Activated CD8-positive, alpha-beta memory T cell treated with anti-CD3 and anti-CD28 coated beads for 36 hours (primary cell): ENCODE data around the gene ARHGAP26. TPM values are rescaled to one million over a fixed set of nuclear protein-coding genes. Genes with fewer than 3 reads are reported as not detected.

ENCODE experiments used
- CTCF ChIA-PET: fragments of 350-600 bp; sonication (Branson Sonifier 250); formaldehyde crosslinking; loops from one replicate; lab custom pipeline; 2021; ENCODE audit warnings: antibody characterized with exemption; lab: Charles Lee
- POLR2A ChIA-PET: fragments of 350-600 bp; sonication (Branson Sonifier 250); formaldehyde crosslinking; loops from one replicate; lab custom pipeline; 2021; ENCODE audit warnings: antibody characterized with exemption; lab: Charles Lee
- total RNA-seq, 2 experiments: library from RNA; stranded (reverse); gene quantifications; one replicate each; pipeline ENCODE4 v1.2.3, GENCODE V29; 2021

Gene ARHGAP26
- total RNA-seq, 2 experiments from 2014 or later, result 15.6 to 15.7 TPM

DNA sequence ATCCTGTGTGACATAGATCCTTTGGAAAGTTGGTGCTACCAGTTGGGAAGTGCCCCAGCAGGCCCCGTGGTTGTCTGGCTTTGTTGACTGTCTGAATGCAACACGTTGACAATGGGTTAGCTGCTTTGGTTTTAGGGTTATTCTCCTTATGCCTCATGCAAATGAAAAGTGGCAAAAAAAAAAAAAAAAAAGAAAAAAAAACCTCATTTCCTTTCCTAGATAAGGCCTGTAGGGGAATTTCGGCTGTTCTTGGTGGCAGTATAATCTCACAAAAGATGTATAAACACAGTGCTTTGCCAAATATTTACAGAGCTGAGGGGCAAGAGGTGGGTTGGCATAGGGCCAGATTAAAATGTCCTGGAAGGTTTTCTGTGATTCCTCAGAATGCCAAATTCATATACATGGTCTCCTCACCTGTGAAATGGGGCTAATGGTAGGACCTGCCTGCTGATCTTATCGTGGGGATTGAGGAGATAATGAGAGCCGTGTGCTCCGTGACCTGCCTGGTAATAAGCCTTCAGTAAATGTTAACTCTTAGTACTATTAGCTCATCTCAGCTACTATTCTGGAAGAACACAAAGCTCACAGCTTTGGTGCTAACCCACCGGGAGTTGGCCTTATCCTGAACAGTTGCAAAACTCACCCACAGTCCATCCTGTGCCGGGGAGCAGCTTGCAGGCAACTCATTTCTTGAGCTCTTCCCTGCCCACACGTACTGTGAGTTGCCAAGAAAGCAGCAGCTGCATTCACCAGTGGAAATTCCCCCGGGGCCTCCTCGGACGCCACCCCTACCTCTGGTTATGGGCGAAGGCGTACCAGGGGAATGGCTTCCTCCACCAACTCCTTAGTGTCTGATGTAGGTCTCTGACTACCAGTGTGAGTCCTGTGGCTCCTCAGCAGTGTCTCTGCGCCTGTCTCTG is 413.0 kb downstream of the ARHGAP26 start:
- ChIA-PET POLR2A (interaction anchor here (0.8 kb wide), 1 partner anchor 221 kb away, joined by 5 read pairs; the partner anchor contains the start of gene NR3C1), CTCF (interaction anchor here (0.7 to 1.5 kb wide), 2 partner anchors 110 to 221 kb away, joined by 4 to 5 read pairs; partner anchors contain the start of gene NR3C1)

DNA sequence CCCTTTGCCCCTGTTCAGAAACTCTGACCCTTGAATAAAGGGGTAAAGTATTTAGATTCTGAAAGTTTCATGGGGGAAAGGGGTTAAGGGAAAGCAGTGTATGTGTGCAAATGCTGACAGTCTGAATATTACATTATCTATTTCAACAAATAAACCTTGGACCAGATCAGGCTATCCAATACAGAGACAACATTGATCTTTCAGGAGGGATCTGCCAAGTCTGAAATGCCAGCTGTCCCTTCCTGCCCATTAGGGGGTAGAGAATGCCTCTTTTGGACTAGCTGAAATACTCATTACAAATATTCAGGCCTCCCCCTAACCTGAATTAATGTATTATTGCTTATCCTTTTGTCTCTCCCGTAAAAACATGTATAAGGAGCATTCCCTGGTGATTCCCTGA is 413.8 kb downstream of the ARHGAP26 start:
- CTCF ChIA-PET, result interaction anchor here (1.5 to 1.8 kb wide), 2 partner anchors 26 to 220 kb away, joined by 4 read pairs; partner anchors contain the start of gene NR3C1
- POLR2A ChIA-PET, result no interaction called here

DNA sequence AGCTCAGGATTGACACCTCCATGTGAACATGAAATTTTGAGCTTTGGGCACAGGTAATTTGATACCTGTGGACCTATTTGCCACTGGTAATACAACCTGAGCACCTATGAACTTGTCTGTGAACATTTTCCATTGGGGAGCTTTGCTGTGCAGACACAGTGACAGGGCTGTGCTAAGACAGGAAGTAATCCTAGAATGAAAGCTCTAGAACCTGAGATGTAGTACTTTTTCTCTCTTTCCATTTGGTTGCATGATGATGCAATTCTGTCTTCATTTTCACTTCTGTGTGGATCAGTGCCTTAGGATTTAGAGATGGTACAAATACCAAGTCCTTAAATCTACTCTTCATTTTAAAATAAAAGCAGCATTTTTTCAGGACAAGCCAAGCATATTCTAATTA is 416.4 kb downstream of the ARHGAP26 start:
- ChIA-PET CTCF (no interaction called here), POLR2A (no interaction called here)

DNA sequence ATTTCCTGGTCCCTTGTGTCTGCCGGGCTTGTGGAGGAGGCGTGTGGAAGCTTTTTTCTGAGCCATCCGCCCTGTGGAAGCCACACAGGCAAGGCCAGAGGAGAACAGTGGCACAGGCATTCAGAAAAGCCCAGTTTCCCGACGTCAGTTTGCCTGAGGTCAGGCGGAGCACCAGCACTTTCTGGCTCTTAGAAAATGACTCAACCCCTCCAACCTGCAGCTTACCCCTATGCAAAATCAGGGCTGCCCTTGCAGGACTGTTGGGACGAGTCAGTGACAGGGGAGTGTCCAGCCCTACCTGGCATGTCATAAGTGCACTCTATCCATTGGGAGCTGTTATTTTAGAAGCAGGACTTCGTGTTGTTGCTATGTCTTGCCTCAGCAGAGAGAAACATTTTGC is 417.3 kb downstream of the ARHGAP26 start:
- ChIA-PET POLR2A (no interaction called here), CTCF (interaction anchor here (1.2 to 1.4 kb wide), 2 partner anchors 15 to 179 kb away, joined by 3 read pairs; no protein-coding TSS in a partner anchor)

DNA sequence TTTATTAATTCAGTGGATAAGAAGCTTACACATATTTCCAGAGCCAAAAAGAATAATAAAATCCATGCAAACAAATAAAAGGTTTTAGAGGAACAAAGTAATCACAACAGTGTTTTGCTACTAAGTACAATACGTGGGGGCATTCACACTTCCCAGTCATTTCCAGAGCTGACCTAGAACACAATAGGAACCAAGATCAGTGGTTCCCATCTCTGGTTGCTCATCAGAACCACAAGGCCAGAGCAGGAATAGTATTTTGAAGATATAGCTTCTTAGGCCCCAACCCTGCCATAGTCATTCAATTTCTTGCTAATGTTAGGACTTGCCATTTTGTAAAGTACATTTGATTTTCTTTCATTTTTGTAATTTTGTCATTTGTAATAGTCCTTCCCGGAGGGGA is 417.9 kb downstream of the ARHGAP26 start:
- CTCF ChIA-PET, result interaction anchor here (1.2 to 1.4 kb wide), 2 partner anchors 14 to 179 kb away, joined by 3 read pairs; no protein-coding TSS in a partner anchor
- POLR2A ChIA-PET, result no interaction called here

DNA sequence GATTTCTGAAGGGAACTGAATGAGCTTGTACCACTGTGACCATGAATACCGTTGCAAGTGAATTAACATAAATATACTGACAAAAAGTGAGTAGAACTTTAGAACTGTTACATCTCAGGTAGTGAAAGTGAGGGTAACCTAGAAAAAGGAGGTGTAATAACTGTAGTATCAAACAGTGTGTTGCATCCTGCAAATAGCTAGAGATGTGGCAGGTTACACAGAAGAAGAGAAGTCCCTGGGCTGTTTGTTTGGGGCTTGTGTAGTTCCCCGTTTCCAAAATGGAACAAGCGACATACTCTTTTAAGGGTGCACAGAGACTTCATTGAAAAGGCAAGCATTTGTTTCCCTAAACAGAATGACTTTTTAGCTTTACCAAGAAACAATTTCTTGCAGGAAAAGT is 418.5 kb downstream of the ARHGAP26 start:
- ChIA-PET CTCF (interaction anchor here (1.4 kb wide), 1 partner anchor 180 kb away, joined by 3 read pairs; no protein-coding TSS in a partner anchor), POLR2A (no interaction called here)

DNA sequence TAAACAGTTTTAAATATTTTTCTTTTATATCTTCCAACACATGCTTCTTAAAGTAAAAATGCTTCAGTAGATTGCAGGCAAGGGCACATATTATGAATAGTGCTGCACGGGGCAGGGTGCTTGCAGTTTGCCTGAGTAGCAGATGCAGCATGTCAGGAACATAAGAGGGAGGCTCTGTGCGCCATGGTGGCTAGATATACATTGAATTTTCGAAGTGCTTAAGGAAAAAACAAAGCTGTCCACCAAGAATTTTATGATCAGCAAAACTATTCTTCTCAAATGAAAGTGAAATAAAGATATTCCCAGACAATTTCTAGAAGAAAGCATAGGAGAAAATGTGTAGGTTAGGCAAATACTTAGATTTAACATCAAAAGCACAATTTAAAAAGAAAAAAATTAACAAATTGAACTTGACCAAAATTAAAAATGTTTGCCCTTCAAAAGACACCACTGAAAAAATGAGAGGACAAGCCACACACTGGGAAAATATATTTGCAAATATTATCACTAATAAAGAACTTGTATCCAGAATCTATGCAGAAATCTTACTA is 420.2 kb downstream of the ARHGAP26 start:
- ChIA-PET POLR2A (no interaction called here), CTCF (no interaction called here)

DNA sequence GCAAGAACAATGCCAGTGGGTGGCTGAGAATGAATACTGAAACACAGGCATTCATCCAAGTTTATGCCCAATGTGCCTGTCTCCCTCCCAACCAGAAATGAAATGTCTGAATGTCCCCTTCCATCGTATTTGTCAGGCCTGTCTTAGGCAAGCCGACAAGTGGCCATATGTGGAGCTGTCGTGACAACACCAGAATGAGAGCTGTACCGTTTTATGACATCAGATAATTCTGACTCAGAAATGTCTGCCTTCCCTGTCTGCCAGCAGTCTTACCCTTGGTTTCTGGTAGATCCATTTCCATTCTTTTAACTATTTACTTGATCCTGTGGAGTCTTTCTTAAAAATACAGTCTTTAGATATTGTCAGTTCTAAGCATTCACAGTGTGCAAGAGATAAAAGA is 421.5 kb downstream of the ARHGAP26 start:
- ChIA-PET CTCF (interaction anchor here (0.6 kb wide), 1 partner anchor 122 kb away, joined by 4 read pairs; no protein-coding TSS in a partner anchor), POLR2A (no interaction called here)

DNA sequence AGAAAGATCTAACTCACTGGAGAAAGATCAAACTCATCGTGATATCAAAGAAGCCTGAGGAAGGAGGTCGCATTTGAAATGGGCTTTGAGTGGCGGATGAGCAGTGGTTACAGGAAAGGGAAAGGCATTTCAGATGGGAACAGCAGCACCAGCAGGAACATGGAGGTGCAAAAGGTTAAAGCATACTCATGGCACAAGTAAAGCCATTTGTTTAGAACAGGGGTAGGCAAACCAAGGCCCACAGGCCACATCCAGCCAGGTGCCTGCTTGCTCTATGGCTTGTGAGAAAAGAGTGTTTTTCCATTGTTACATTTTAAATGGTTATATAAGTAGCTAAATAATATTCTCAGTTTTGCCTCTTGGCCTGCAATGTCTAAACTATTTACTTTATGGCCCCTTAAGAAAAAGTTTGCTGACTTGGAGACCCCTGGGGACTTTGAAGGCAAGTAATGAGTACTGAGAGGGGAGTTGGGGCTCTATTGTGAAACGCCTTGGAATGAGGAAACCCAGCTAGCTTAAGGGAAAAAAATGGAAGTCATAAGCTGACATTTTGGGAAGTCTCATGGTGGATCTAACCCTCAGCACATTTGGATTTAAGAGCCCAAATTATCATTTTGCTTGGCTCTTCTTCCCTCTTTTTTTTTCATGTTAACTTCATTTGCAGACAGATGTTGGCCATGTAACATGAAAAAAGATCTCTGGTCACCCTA is 422.2 kb downstream of the ARHGAP26 start:
- CTCF ChIA-PET, result interaction anchor here (0.6 to 0.7 kb wide), 2 partner anchors 85 to 122 kb away, joined by 4 to 5 read pairs; no protein-coding TSS in a partner anchor
- POLR2A ChIA-PET, result no interaction called here

DNA sequence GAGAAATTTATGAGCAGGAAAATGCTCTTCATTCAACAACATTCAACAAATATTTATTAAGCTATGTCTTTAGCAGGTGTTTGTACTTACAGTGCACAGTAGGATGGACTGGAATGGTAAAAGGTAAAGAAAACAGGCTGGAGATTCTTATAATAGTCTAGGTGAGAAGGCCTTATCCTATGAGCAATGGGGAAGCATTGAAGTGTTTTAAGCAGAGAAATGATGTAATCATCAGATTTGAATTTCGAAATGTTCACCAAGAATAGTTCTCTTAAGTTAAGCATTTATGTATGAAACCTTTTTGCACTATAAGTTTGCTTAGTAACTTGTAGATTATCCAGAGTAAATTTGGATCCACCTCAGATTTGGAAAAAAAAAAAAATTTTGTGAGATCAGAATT is 424.0 kb downstream of the ARHGAP26 start:
- ChIA-PET POLR2A (no interaction called here), CTCF (no interaction called here)

DNA sequence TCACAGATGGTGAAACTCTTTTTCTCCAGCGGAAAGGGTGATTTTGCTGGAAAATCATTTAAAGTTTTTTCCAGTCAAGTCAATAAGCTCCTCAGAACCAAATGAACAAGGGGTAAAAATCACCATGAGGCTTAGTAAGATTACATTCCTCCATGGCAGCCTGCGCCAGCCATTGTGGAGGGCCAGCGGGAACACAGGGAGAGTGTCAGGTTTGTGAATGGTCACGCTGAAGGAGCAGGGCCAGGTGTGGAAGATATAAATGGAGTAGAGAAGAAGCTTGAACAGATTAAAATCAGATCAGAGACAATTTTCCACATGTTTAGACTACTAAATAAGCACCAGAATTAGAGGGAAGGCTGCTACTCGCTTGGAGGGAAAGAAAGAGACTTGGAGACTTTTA is 424.5 kb downstream of the ARHGAP26 start:
- CTCF ChIA-PET, result no interaction called here
- POLR2A ChIA-PET, result no interaction called here

DNA sequence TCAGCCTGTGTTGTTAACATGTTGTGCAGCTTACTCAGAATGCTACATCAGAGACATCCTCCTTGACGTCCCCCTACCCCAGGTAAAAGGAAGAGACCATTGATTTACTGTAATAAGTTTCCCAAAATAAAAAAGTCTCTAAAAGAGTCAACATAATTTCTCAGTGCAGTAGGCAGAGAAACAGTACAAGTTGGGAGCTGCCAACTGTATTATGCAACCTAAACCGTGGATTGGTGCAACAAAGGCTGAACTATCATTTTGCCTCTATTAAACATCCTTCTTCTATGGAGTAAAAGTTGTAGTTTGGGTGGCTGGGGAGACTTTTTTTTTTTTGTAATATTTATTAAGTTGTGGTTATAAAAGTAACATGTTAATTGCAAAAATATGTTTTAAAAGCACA is 425.3 kb downstream of the ARHGAP26 start:
- CTCF ChIA-PET, result no interaction called here
- POLR2A ChIA-PET, result no interaction called here

DNA sequence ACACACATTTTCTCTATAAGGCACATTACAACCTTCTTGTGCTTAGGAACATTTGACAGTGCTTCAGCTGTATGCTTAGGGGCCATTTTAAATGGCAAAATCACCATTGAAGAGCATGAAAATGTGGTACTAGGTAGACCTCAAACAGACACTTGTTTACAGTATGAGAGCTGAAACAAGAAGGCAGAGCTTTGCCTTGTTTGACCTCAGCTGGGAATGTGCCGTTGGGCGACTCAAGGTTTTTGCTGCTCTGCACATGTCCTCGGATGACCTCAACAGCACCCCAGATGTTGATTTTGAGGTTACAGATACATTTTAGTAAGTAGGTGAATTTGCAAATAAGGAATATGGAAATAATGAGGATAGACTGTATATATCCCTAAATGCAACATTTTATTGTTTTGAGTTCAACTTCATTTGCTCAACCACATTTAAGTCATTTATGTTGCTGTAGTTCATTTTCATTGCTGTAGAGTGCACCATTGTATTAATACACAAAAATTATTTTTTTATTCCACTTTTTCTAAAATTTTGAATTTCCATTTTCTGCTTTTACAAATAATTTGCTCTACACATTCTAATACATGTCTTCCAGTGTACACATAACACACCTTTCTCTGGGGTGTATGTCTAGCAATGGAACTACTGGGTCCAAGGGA is 426.6 kb downstream of the ARHGAP26 start:
- POLR2A ChIA-PET, result no interaction called here
- CTCF ChIA-PET, result no interaction called here

DNA sequence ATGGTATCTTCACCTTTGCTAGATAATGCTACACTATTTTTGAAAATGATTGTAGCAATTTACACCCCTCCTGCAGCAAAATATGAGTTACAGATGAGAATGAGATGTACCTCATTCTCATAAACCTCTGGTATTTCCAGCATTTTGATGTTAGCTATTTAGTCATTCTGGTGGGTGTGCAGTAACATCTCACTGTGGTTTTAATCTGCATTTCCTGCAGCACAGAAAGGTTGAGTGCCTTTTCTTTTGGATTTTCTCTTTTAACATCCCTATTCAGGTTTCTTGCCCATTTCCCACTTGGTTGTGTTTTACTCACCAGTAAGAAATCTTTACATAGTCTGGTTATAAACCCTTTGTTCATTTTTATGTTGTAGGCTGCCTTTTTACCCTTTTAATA is 427.1 kb downstream of the ARHGAP26 start:
- ChIA-PET POLR2A (no interaction called here), CTCF (no interaction called here)

DNA sequence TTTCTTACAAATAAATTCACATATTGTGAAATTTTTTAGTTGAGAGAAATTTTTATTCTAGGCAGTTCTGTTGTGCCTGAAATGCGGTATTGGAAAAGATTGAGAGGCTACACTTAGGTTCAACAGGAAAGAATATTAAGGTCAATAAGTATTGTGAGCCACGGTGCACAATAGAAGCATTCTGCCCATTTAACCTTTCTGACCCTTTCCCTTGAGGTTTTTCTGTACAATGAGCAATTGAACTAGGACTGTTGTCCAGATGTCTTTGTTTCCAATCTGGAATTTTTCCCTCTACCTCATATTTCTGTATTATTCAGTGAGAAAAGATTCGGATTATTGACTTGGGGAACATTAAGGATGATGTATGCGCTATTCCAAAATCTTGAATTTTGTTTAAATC is 428.2 kb downstream of the ARHGAP26 start:
- ChIA-PET CTCF (no interaction called here), POLR2A (no interaction called here)

DNA sequence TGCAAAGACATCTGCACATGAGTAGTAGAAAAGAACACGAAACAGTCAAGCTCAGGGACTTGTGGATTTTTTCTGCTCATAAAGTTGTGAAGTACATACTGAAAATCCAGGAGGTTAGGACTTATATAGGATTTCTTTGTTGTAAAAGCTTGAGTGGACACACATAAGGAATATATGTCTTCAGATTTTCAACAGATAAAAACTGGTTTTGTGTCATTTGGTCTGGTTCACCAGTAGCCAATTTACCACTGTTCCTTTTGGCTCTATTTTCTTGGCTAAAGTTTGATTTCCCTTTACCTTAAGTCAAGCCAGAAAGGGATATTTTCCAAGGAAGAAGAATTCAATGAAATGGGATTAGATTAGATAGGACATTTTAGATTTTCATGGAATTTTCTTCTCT is 429.0 kb downstream of the ARHGAP26 start:
- ChIA-PET CTCF (no interaction called here), POLR2A (no interaction called here)

DNA sequence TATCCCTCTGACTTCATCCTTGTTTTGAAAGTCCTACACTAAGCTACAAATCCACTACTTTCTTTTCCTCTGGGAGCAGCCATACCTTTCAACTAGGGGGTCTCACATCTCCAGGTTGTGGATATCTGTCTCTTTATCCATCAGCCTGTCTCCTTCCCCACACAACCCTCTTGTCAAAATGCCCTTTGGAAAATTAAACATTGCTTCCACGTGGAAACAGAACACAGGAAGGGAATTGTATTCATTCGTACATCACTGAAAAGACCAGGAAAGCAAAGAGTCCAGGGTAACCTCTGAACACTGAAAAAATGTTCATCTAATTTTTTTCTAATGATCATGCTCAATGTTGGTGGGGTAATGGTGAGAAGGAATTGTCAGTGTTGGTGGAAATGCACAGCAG is 429.7 kb downstream of the ARHGAP26 start:
- POLR2A ChIA-PET, result no interaction called here
- CTCF ChIA-PET, result no interaction called here

DNA sequence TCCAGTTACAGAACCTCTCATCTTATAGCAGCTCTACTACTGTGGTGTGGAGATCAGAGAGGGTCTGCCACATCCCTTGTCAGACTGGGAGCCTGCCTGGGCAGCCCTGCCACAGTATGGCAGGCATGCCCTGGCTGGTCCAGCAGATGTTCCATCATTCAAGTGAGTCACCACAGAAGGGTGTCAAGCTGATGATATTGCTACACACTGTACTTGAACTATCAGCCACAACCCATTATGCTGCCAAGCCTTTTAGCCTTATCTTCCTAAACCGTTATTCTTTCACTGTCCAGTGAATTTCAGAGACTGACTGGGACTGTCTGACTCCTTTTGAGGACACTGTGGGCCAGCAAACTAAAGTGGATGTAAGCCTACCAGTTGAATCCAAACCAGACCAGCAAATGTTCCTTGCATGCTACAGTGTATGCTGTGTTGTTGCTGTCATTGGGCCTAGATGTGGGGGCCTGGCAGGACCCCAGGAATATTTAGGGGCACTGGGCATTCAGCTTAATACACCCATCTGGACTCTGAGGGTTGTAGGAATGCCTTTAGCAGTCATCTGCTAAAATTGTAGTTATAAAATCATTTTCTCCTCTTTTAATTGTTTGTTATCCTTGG is 430.7 kb downstream of the ARHGAP26 start:
- ChIA-PET POLR2A (no interaction called here), CTCF (no interaction called here)

DNA sequence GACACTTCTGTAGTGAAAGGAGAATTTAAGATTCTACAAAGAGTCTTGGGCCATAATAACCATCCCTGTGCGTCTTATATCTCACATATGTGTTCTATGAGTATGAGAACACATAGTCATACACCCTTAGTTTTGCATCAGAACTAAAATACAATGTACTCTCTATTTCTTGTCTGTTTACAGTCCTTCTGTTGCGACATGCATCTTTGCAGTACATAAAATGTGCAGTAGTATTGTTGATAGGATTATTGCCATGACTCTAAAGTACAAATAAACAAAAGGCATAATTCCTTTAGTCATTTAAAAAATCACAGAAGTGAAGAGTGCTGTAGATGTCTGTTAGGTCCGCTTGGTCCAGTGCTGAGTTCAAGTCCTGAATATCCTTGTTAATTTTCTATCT is 431.4 kb downstream of the ARHGAP26 start:
- POLR2A ChIA-PET, result no interaction called here

More for the DNA sequence above, 431.4 kb downstream of the ARHGAP26 start:
- CTCF ChIA-PET, result interaction anchor here (0.7 kb wide), 1 partner anchor 23 kb away, joined by 3 read pairs; no protein-coding TSS in a partner anchor
